ENCODE results near the gene EPB41L2. TPM values are rescaled to one million over a fixed set of nuclear protein-coding genes. Genes with fewer than 3 reads are reported as not detected.
"Not testable (repeated sequence)": the region's sequence is repeated elsewhere in the genome, so short reads cannot be mapped to it uniquely, and the experiment has no call there.

EPB41L2 gene
- total RNA-seq, 3 donors from 2014 or later (not counting 1 experiment from before 2014, with no cell fraction given): 6.8 to 11.4 (median 11.0) TPM

GRCh38 chr6:131093334-131093733, 30.3 kb upstream of the EPB41L2 start:
- Histone ChIP-seq H3K4me1 (ENCODE audit: control insufficient read depth, insufficient read depth, low read length) (no peaks in the 10 kb centered on the region), H3K27ac (ENCODE audit: low read length) (no peak overlapping the region), H3K36me3 (ENCODE audit: control insufficient read depth, insufficient read depth, low read length) (no peaks in the 10 kb centered on the region), H3K9me3 (ENCODE audit: control insufficient read depth, insufficient read depth, low read length) (no peaks in the 10 kb centered on the region), H3K4me3 (ENCODE audit: low read length) (no peak overlapping the region), H3K27me3 (ENCODE audit: control insufficient read depth, insufficient read depth, low read length) (no peaks in the 10 kb centered on the region)
- 100% methylated on average over 1 of the region's 1 CpG for whole genome bisulfite sequencing (ENCODE audit: insufficient coverage)
- DNase-seq (no peak), ATAC-seq (no peak)
- Mint-ChIP-seq H3K9me3 (no peaks in the 10 kb centered on the region), H3K27ac (no peak overlapping the region), H3K4me3 (no peak overlapping the region), H3K4me1 (no peaks in the 10 kb centered on the region), H3K36me3 (no peaks in the 10 kb centered on the region), H3K27me3 (ENCODE audit: low read depth in 2 of 2) (peaks cover 14 to 28% of the 10 kb centered on the region in 2 donors)
- intact Hi-C loops (cut with micrococcal nuclease): no loop called here
- TF ChIP-seq CTCF (IDR thresholded peaks at IDR 0.05): no peak

GRCh38 chr6:131091944-131092343, 28.9 kb upstream of the EPB41L2 start:
- intact Hi-C loops (cut with micrococcal nuclease); H3K4me3 Mint-ChIP-seq; H3K4me1 Mint-ChIP-seq; H3K27ac ChIP-seq (ENCODE audit: low read length); H3K36me3 Mint-ChIP-seq; H3K27me3 ChIP-seq (ENCODE audit: control insufficient read depth, insufficient read depth, low read length); H3K36me3 ChIP-seq (ENCODE audit: control insufficient read depth, insufficient read depth, low read length); ATAC-seq; H3K9me3 ChIP-seq (ENCODE audit: control insufficient read depth, insufficient read depth, low read length); H3K4me3 ChIP-seq (ENCODE audit: low read length); H3K4me1 ChIP-seq (ENCODE audit: control insufficient read depth, insufficient read depth, low read length); H3K9me3 Mint-ChIP-seq; DNase-seq; H3K27ac Mint-ChIP-seq: not testable (repeated sequence)
- H3K27me3 Mint-ChIP-seq (ENCODE audit: low read depth in 2 of 2): peaks cover 15 to 28% of the 10 kb centered on the region in 2 donors
- 96% methylated on average over 4 of the region's 7 CpGs for WGBS (ENCODE audit: insufficient coverage)

GRCh38 chr6:131090339-131090738, 27.3 kb upstream of the EPB41L2 start:
- H3K27me3 ChIP-seq (ENCODE audit: control insufficient read depth, insufficient read depth, low read length); H3K9me3 ChIP-seq (ENCODE audit: control insufficient read depth, insufficient read depth, low read length); DNase-seq; intact Hi-C loops (cut with micrococcal nuclease); H3K36me3 ChIP-seq (ENCODE audit: control insufficient read depth, insufficient read depth, low read length); H3K4me3 Mint-ChIP-seq; H3K36me3 Mint-ChIP-seq; H3K4me1 Mint-ChIP-seq; H3K27ac ChIP-seq (ENCODE audit: low read length); H3K9me3 Mint-ChIP-seq; ATAC-seq; H3K4me1 ChIP-seq (ENCODE audit: control insufficient read depth, insufficient read depth, low read length); H3K4me3 ChIP-seq (ENCODE audit: low read length); H3K27ac Mint-ChIP-seq: not testable (repeated sequence)
- H3K27me3 Mint-ChIP-seq (ENCODE audit: low read depth in 2 of 2): peaks cover 15 to 25% of the 10 kb centered on the region in 2 donors
- WGBS (ENCODE audit: insufficient coverage): 48% methylated on average over 3 of the region's 3 CpGs

GRCh38 chr6:131084982-131085381, 21.9 kb upstream of the EPB41L2 start:
- Histone ChIP-seq H3K4me3 (ENCODE audit: low read length) (no peak overlapping the region), H3K36me3 (ENCODE audit: control insufficient read depth, insufficient read depth, low read length) (no peaks in the 10 kb centered on the region), H3K4me1 (ENCODE audit: control insufficient read depth, insufficient read depth, low read length) (no peaks in the 10 kb centered on the region), H3K9me3 (ENCODE audit: control insufficient read depth, insufficient read depth, low read length) (no peaks in the 10 kb centered on the region), H3K27ac (ENCODE audit: low read length) (no peak overlapping the region), H3K27me3 (ENCODE audit: control insufficient read depth, insufficient read depth, low read length) (no peaks in the 10 kb centered on the region)
- TF ChIP-seq CTCF (IDR thresholded peaks at IDR 0.05): no peak
- ATAC-seq: no peak
- Mint-ChIP-seq H3K4me1 (no peaks in the 10 kb centered on the region), H3K9me3 (no peaks in the 10 kb centered on the region), H3K27me3 (ENCODE audit: low read depth in 2 of 2) (peaks cover 9 to 13% of the 10 kb centered on the region in 2 donors), H3K27ac (no peak overlapping the region), H3K4me3 (no peak overlapping the region), H3K36me3 (no peaks in the 10 kb centered on the region)
- intact Hi-C loops (cut with micrococcal nuclease): no loop called here
- no peak for DNase-seq
- WGBS (ENCODE audit: insufficient coverage): 88% methylated on average over 2 of the region's 2 CpGs

GRCh38 chr6:131083687-131084086, 20.6 kb upstream of the EPB41L2 start:
- DNase-seq (no peak), ATAC-seq (no peak)
- Mint-ChIP-seq H3K4me3 (no peak overlapping the region), H3K36me3 (no peaks in the 10 kb centered on the region), H3K27ac (no peak overlapping the region), H3K27me3 (ENCODE audit: low read depth in 2 of 2) (peaks cover 7 to 9% of the 10 kb centered on the region in 2 donors), H3K9me3 (no peaks in the 10 kb centered on the region), H3K4me1 (no peaks in the 10 kb centered on the region)
- no peaks in the 10 kb centered on the region for H3K9me3 ChIP-seq (ENCODE audit: control insufficient read depth, insufficient read depth, low read length)
- H3K4me3 ChIP-seq (ENCODE audit: low read length): no peak overlapping the region
- H3K36me3 ChIP-seq (ENCODE audit: control insufficient read depth, insufficient read depth, low read length): no peaks in the 10 kb centered on the region
- H3K27me3 ChIP-seq (ENCODE audit: control insufficient read depth, insufficient read depth, low read length): no peaks in the 10 kb centered on the region
- intact Hi-C loops (cut with micrococcal nuclease): no loop called here
- no peaks in the 10 kb centered on the region for H3K4me1 ChIP-seq (ENCODE audit: control insufficient read depth, insufficient read depth, low read length)
- no peak for TF ChIP-seq CTCF (IDR thresholded peaks at IDR 0.05)
- WGBS (ENCODE audit: insufficient coverage): 92% methylated on average over 3 of the region's 3 CpGs
- H3K27ac ChIP-seq (ENCODE audit: low read length): no peak overlapping the region

Measured in natural killer cell (primary cell).